PC-9 (cell line): Measurements from ENCODE around the gene STX18. TPM values are rescaled to one million over a fixed set of nuclear protein-coding genes. Genes with fewer than 3 reads are reported as not detected.

Source experiments
- BruUV-seq: library from RNA; stranded (reverse); fragments of 400-500 nt; replicated peaks from 2 replicates; lab custom pipeline; 2021; lab: Mats Ljungman, UMichigan
- CTCF ChIA-PET: fragments of 300-600 bp; sonication (Branson Sonifier 250); formaldehyde crosslinking; loops from one replicate; lab custom pipeline; 2022; ENCODE audit warnings: antibody characterized with exemption; lab: Charles Lee
- POLR2A ChIA-PET: fragments of 300-600 bp; sonication (Branson Sonifier 250); formaldehyde crosslinking; loops from one replicate; lab custom pipeline; 2022; ENCODE audit warnings: antibody characterized with exemption; ENCODE audit not compliant: unreplicated experiment; lab: Charles Lee
- DNase-seq, 2 experiments: peaks; one replicate each; pipeline versions ENCODE4 v3.0.0 to v3.0.0-alpha.2; 2015 to 2022; ENCODE audit warnings: mixed read lengths in 1 of 2
- H2AFZ ChIP-seq: fragments of 200-600 bp; sonication (generic); 2 replicates; pipeline ENCODE4 v1.8.1; 2017; ENCODE audit warnings: antibody characterized with exemption
- H3F3A ChIP-seq: fragments of 200-600 bp; sonication (generic); 2 replicates; pipeline ENCODE4 v1.8.1; 2017; ENCODE audit warnings: antibody characterized with exemption, mild to moderate bottlenecking, low read depth; ENCODE audit not compliant: insufficient read depth
- H3K27ac ChIP-seq: fragments of 200-600 bp; sonication (generic); 2 replicates; pipeline ENCODE4 v1.6.1; 2016; ENCODE audit warnings: mixed run types
- H3K27me3 ChIP-seq: fragments of 200-600 bp; sonication (generic); 2 replicates; pipeline ENCODE4 v1.6.1; 2016; ENCODE audit warnings: low read depth, mixed run types; ENCODE audit not compliant: insufficient read depth
- H3K36me3 ChIP-seq: fragments of 200-600 bp; sonication (generic); 2 replicates; pipeline ENCODE4 v1.6.1; 2016; ENCODE audit warnings: low read depth, mixed run types
- H3K4me1 ChIP-seq: fragments of 200-600 bp; sonication (generic); replicated peaks from 2 replicates; pipeline ENCODE4 v1.6.1; 2016; ENCODE audit warnings: mixed run types; ENCODE audit not compliant: insufficient read depth
- H3K4me2 ChIP-seq: fragments of 200-600 bp; sonication (generic); 2 replicates; pipeline ENCODE4 v1.6.1; 2017; ENCODE audit warnings: mixed run types
- H3K4me3 ChIP-seq: fragments of 200-600 bp; sonication (generic); 2 replicates; pipeline ENCODE4 v1.6.1; 2016; ENCODE audit warnings: mixed run types
- H3K79me2 ChIP-seq: fragments of 200-600 bp; sonication (generic); 2 replicates; pipeline ENCODE4 v1.6.1; 2017; ENCODE audit warnings: low read depth, mixed run types
- H3K9me2 ChIP-seq: fragments of 200-600 bp; sonication (generic); 2 replicates; pipeline ENCODE4 v1.8.1; 2017; ENCODE audit warnings: mild to moderate bottlenecking; ENCODE audit not compliant: insufficient read depth
- H3K9me3 ChIP-seq: fragments of 200-600 bp; sonication (generic); 2 replicates; pipeline ENCODE4 v1.8.1; 2016; ENCODE audit warnings: low read depth; ENCODE audit not compliant: insufficient read depth
- H4K20me1 ChIP-seq: fragments of 200-600 bp; sonication (generic); 2 replicates; pipeline ENCODE4 v1.8.1; 2017; ENCODE audit not compliant: insufficient read depth
- CTCF ChIP-seq: fragments of 200-600 bp; sonication (generic); conservative IDR thresholded peaks from 2 replicates; pipeline ENCODE4 v1.6.1; 2017; ENCODE audit warnings: mixed run types, antibody characterized with exemption, mild to moderate bottlenecking, moderate library complexity
- EZH2 ChIP-seq: fragments of 200-600 bp; sonication (generic); IDR thresholded peaks from 2 replicates; pipeline ENCODE4 v1.8.0; 2017; ENCODE audit warnings: antibody characterized with exemption, low read depth
- intact Hi-C: fragments of 100-400 bp; cut with micrococcal nuclease; formaldehyde crosslinking; loops from one replicate; pipeline ENCODE4 v1.10.0; 2022; ENCODE audit not compliant: unreplicated experiment
- total RNA-seq: library from RNA; stranded (reverse); gene quantifications from 2 replicates; pipeline ENCODE4 v1.2.3, GENCODE V29; 2021

Gene STX18
- total RNA-seq, 1 experiment from 2014 or later: 30.5 TPM

DNA sequence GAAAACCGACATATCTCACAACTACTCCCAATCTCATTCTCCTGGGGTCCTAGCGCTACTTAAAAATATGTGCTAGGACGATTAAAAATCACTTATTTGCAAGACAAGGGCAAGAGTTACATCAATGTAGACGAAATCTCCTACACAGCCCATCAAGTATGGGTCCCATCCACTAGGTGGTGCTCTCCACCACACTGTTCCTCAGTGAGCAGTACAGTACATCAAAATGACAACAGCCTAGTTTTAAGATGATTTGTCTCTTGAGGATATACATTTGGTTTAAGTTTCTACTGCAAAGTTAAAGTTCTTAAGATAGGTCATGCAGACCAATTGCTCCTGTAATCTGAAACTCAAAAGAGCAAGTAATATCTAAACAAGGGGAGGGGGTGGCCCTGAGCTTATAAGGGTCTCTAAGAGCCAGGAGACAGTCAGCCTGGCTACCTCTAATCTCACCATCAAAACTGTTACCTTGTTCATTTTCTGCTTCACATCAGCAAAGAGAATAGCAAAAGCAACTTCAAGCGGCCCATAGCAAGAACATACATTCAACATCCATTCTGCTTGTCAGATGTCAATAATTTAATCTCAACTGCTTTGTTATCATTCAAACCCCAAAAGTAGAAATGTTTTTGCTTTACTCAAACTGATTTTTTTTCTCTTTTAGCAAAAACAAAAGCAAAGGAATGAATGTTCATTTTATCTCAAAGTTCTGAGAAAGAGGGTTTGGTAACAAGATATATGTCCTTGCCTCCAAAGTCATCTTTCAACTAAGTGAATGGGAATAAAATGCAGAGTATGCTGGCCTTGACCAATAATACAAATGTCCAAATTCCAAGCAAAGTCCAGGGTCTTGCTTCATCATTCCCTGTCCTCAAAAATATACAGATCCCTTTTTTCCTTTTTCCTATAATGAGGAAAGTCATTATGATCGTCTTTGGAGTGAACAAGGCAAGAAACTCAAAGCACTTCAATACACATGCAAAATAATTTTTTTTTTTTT is 53.1 kb downstream of the STX18 start:
- Histone ChIP-seq H2AFZ (no peak overlapping the region), H3K27me3 (no peaks in the 10 kb centered on the region), H3K4me2 (no peak overlapping the region), H3K27ac (no peak overlapping the region), H4K20me1 (peaks cover 11% of the 10 kb centered on the region; the same call in 1 of the 2 replicates), H3K36me3 (no peaks in the 10 kb centered on the region), H3K4me3 (no peak overlapping the region), H3K9me3 (no peaks in the 10 kb centered on the region), H3K4me1 (no peaks in the 10 kb centered on the region), H3F3A (no peaks in the 10 kb centered on the region), H3K79me2 (0 out of 2 replicates have a peak, but pooled peaks cover 4% of the 10 kb centered on the region), H3K9me2 (no peaks in the 10 kb centered on the region)
- peak; percentile 43 to 57 for DNase-seq
- intact Hi-C loops: loop anchor here (1.0 to 10.0 kb wide), 4 partner anchors 392 to 1336 kb away; no protein-coding TSS in a partner anchor
- CTCF ChIA-PET: interaction anchor here (0.6 kb wide), 4 partner anchors 16 to 401 kb away, joined by 3 to 18 read pairs (median 5); no protein-coding TSS in a partner anchor
- BruUV-seq: no TSS peak
- TF ChIP-seq CTCF (peak; percentile 83), EZH2 (no peak)
- POLR2A ChIA-PET: no interaction called here

DNA sequence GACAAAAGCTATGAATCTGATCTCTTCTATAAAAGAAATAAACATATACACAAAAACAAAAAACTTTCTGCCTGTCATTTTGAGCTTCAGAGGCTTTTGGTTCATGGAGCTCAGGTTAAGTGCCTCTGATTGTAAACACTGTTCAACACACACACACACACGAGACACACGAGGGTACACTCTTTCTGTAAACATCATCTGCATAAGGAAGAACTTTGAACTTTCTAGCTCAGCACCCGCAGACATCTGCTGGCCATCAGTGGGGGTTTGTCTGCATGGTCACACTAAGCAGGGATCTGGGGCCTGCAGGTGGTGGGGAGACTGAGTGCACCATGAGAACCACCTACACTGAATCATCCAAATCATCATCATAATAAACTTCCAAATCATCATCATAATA is 54.9 kb downstream of the STX18 start:
- no TSS peak for BruUV-seq
- intact Hi-C loops: loop anchor here (5.0 to 10.0 kb wide), 2 partner anchors 900 to 1338 kb away; no protein-coding TSS in a partner anchor

More for the DNA sequence above, 54.9 kb downstream of the STX18 start:
- Histone ChIP-seq H4K20me1 (peaks cover 11% of the 10 kb centered on the region; the same call in 1 of the 2 replicates), H3K9me2 (no peaks in the 10 kb centered on the region), H3F3A (no peaks in the 10 kb centered on the region), H3K79me2 (0 out of 2 replicates have a peak, but pooled peaks cover 4% of the 10 kb centered on the region), H2AFZ (no peak overlapping the region), H3K4me3 (no peak overlapping the region), H3K36me3 (no peaks in the 10 kb centered on the region), H3K9me3 (no peaks in the 10 kb centered on the region), H3K27ac (no peak overlapping the region), H3K27me3 (no peaks in the 10 kb centered on the region), H3K4me1 (no peaks in the 10 kb centered on the region), H3K4me2 (no peak overlapping the region)
- no peak for DNase-seq
- POLR2A ChIA-PET: no interaction called here
- no peak for TF ChIP-seq EZH2
- TF ChIP-seq CTCF: no peak
- CTCF ChIA-PET: no interaction called here
